Keratinocyte (primary cell): ENCODE measurements around the gene OBSL1. TPM values are rescaled to one million over a fixed set of nuclear protein-coding genes. Genes with fewer than 3 reads are reported as not detected.

Source experiments
- DNase-seq: peaks from one replicate; pipeline ENCODE4 v3.0.0-alpha.2; 2011; ENCODE audit warnings: low read depth, missing footprints, low spot score
- FAIRE-seq: peaks from 2 replicates; lab custom pipeline; 2011; peaks lifted over from hg19 to GRCh38; lab: Jason Lieb, UNC
- H2AFZ ChIP-seq: 2 replicates; pipeline ENCODE4 v1.6.0; 2012; ENCODE audit warnings: low read length, control low read depth, inconsistent platforms; ENCODE audit not compliant: control insufficient read depth
- H3K27ac ChIP-seq: 2 replicates; pipeline ENCODE4 v1.5.1; 2011; ENCODE audit warnings: low read length; ENCODE audit not compliant: control insufficient read depth, insufficient read depth
- H3K27me3 ChIP-seq: 3 replicates; pipeline ENCODE4 v1.6.0; 2011; ENCODE audit warnings: low read length; ENCODE audit not compliant: control insufficient read depth, insufficient read depth; ENCODE audit errors: extremely low read depth
- H3K36me3 ChIP-seq, 2 experiments: 2 replicates in 1 of 2; 3 replicates in 1 of 2; pipeline ENCODE4 v1.5.1; 2011; ENCODE audit warnings: low read length in 2 of 2, mild to moderate bottlenecking in 1 of 2; ENCODE audit not compliant: control insufficient read depth in 2 of 2, insufficient read depth in 2 of 2; ENCODE audit errors: extremely low read depth in 1 of 2
- H3K4me1 ChIP-seq: 3 replicates; pipeline ENCODE4 v1.5.1; 2011; ENCODE audit warnings: low read length; ENCODE audit not compliant: control insufficient read depth, insufficient read depth; ENCODE audit errors: extremely low read depth
- H3K4me2 ChIP-seq: 3 replicates; pipeline ENCODE4 v1.6.0; 2011; ENCODE audit warnings: low read depth, low read length; ENCODE audit not compliant: control insufficient read depth, insufficient read depth; ENCODE audit errors: extremely low read depth
- H3K4me3 ChIP-seq, 3 experiments: fragments of 200-600 bp in 1 of 3; sonication (generic) in 1 of 3; 2 replicates in 2 of 3; 3 replicates in 1 of 3; pipeline ENCODE4 v1.5.1; 2011 to 2016; ENCODE audit warnings: low read length in 3 of 3, mild to moderate bottlenecking in 3 of 3, control low read depth in 2 of 3, inconsistent platforms in 1 of 3, low read depth in 1 of 3, mixed read lengths in 1 of 3, mixed run types in 1 of 3, moderate library complexity in 1 of 3; ENCODE audit not compliant: control insufficient read depth in 2 of 3, insufficient read depth in 2 of 3; ENCODE audit errors: extremely low read depth in 1 of 3
- H3K79me2 ChIP-seq: 2 replicates; pipeline ENCODE4 v1.6.0; 2012; ENCODE audit warnings: low read length; ENCODE audit not compliant: control insufficient read depth, insufficient read depth
- H3K9ac ChIP-seq: 3 replicates; pipeline ENCODE4 v1.6.0; 2011; ENCODE audit warnings: low read length; ENCODE audit not compliant: control insufficient read depth, insufficient read depth; ENCODE audit errors: extremely low read depth
- H3K9me1 ChIP-seq: 3 replicates; pipeline ENCODE4 v1.6.0; 2011; ENCODE audit warnings: low read length; ENCODE audit not compliant: control insufficient read depth, insufficient read depth; ENCODE audit errors: extremely low read depth
- H3K9me3 ChIP-seq: 2 replicates; pipeline ENCODE4 v1.5.1; 2012; ENCODE audit warnings: low read depth, low read length; ENCODE audit not compliant: control insufficient read depth
- H4K20me1 ChIP-seq: 3 replicates; pipeline ENCODE4 v1.6.0; 2011; ENCODE audit warnings: low read length; ENCODE audit not compliant: control insufficient read depth, insufficient read depth; ENCODE audit errors: extremely low read depth
- EZH2 ChIP-seq: IDR thresholded peaks from one replicate; pipeline ENCODE4 v1.6.1; 2012; ENCODE audit warnings: inconsistent platforms, mild to moderate bottlenecking, low read length, moderate library complexity
- dilution Hi-C: fragments of 300-500 bp; cut with MboI; formaldehyde crosslinking; loops from one replicate; pipeline ENCODE4 v1.7.0; 2020; ENCODE audit warnings: low sequenced_read_pairs; ENCODE audit not compliant: extremely low pct_ligation_motif_present
- polyA plus RNA-seq, 5 experiments: library from polyadenylated mRNA; depleted of rRNA in 3 of 5; stranded (reverse) in 3 of 5; stranded (forward) in 1 of 5; unstranded in 1 of 5; fragments of >200 nt; gene quantifications; 1 replicate in 1 of 5; 2 replicates in 3 of 5; 3 replicates in 1 of 5; pipeline versions ENCODE4 v1.2.1 to v1.2.3, GENCODE V29; 2011 to 2012; ENCODE audit warnings: missing spikeins in 2 of 5, low read depth in 1 of 5, low replicate concordance in 1 of 5
- TF ChIP-seq, protein P1 (sequence below), 3 experiments: IDR thresholded peaks in 1 of 3; conservative IDR thresholded peaks in 1 of 3; optimal IDR thresholded peaks in 1 of 3; 2 replicates in 2 of 3; 3 replicates in 1 of 3; pipeline versions ENCODE3 to v1.5.1; 2011; ENCODE audit warnings: low read length in 3 of 3, mild to moderate bottlenecking in 3 of 3, moderate library complexity in 2 of 3, control low read depth in 1 of 3, inconsistent platforms in 1 of 3; ENCODE audit not compliant: insufficient read depth in 2 of 3; ENCODE audit errors: extremely low read depth in 1 of 3

The OBSL1 gene
- polyA plus RNA-seq, 1 donor (not counting 4 experiments of a cell fraction or from before 2014, with no cell fraction given): 9.3 TPM

GRCh38 chr2:219611866-219612576, 40.7 kb upstream of the OBSL1 start:
- no peak for FAIRE-seq
- Histone ChIP-seq H3K79me2 (no peaks in the 10 kb centered on the region), H3K27me3 (no peaks in the 10 kb centered on the region), H3K9ac (no peak overlapping the region), H3K27ac (no peak overlapping the region), H4K20me1 (no peaks in the 10 kb centered on the region), H2AFZ (no peak overlapping the region), H3K36me3 (peaks cover 16 to 41% of the 10 kb centered on the region in 2 experiments), H3K9me3 (no peaks in the 10 kb centered on the region), H3K9me1 (no peaks in the 10 kb centered on the region), H3K4me3 (no peak overlapping the region), H3K4me1 (no peaks in the 10 kb centered on the region), H3K4me2 (no peak overlapping the region)
- no peak for DNase-seq
- dilution Hi-C loops: no loop called here
- TF ChIP-seq, protein P1, sequence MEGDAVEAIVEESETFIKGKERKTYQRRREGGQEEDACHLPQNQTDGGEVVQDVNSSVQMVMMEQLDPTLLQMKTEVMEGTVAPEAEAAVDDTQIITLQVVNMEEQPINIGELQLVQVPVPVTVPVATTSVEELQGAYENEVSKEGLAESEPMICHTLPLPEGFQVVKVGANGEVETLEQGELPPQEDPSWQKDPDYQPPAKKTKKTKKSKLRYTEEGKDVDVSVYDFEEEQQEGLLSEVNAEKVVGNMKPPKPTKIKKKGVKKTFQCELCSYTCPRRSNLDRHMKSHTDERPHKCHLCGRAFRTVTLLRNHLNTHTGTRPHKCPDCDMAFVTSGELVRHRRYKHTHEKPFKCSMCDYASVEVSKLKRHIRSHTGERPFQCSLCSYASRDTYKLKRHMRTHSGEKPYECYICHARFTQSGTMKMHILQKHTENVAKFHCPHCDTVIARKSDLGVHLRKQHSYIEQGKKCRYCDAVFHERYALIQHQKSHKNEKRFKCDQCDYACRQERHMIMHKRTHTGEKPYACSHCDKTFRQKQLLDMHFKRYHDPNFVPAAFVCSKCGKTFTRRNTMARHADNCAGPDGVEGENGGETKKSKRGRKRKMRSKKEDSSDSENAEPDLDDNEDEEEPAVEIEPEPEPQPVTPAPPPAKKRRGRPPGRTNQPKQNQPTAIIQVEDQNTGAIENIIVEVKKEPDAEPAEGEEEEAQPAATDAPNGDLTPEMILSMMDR (optimal IDR thresholded peaks at IDR 0.05 in 1 of 3, IDR thresholded peaks at IDR 0.05 in 1 of 3, conservative IDR thresholded peaks at IDR 0.05 in 1 of 3; ENCODE audit: extremely low read depth in 1 of 3, insufficient read depth in 2 of 3, low read length in 3 of 3): no peak
- TF ChIP-seq EZH2: no peak

DNA sequence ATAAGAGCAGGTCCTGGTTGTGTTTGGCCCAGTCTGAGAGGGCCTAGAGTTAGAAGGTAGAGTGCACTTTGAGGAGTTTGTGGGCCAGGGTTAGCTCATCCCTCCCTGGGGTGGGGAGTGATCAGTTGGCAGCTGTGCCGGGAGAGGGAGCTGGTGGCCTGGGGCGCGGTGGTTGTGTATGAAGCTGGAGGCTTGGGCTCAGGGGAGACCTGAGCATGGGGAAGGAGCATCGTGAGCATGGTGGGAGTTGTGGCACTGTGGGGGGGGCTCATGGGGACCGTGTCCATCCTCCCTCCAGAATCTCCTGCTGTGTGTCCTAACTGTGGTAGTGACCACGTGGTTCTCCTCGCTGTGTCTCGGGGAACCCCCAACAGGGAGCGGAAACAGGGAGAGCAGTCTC, 40.0 kb upstream of the OBSL1 start:
- DNase-seq (no peak), FAIRE-seq (no peak)
- Histone ChIP-seq H2AFZ (no peak overlapping the region), H3K79me2 (no peaks in the 10 kb centered on the region), H3K36me3 (peaks cover 20 to 45% of the 10 kb centered on the region in 2 experiments), H3K4me1 (no peaks in the 10 kb centered on the region), H3K9ac (no peak overlapping the region), H3K4me3 (no peak overlapping the region), H3K27me3 (no peaks in the 10 kb centered on the region), H3K9me3 (no peaks in the 10 kb centered on the region), H4K20me1 (no peaks in the 10 kb centered on the region), H3K4me2 (no peak overlapping the region), H3K9me1 (no peaks in the 10 kb centered on the region), H3K27ac (no peak overlapping the region)
- dilution Hi-C loops: no loop called here
- no peak for TF ChIP-seq EZH2
- TF ChIP-seq, protein P1 (optimal IDR thresholded peaks at IDR 0.05 in 1 of 3, IDR thresholded peaks at IDR 0.05 in 1 of 3, conservative IDR thresholded peaks at IDR 0.05 in 1 of 3; ENCODE audit: extremely low read depth in 1 of 3, insufficient read depth in 2 of 3, low read length in 3 of 3): no peak
